Inflammatory macrophage (primary cell): Measurements from ENCODE around the gene PACRG.
"Not testable (repeated sequence)": the region's sequence is repeated elsewhere in the genome, so short reads cannot be mapped to it uniquely, and the experiment has no call there.

Experiments used
- DNase-seq, 2 donors: peaks; one replicate each; pipeline ENCODE4 v3.0.0-alpha.2; 2020 to 2022

Gene PACRG

GRCh38 chr6:162957062-162957461 is 229.3 kb downstream of the PACRG start:
- no peak for DNase-seq

- no peak for DNase-seq
These were observed 233.1 kb downstream of the PACRG start for GRCh38 chr6:162960679-162961457.

- no peak for DNase-seq
These were observed 234.3 kb downstream of the PACRG start for GRCh38 chr6:162962093-162962492.

GRCh38 chr6:162963861-162964260 is 236.1 kb downstream of the PACRG start:
- no peak for DNase-seq

DNA sequence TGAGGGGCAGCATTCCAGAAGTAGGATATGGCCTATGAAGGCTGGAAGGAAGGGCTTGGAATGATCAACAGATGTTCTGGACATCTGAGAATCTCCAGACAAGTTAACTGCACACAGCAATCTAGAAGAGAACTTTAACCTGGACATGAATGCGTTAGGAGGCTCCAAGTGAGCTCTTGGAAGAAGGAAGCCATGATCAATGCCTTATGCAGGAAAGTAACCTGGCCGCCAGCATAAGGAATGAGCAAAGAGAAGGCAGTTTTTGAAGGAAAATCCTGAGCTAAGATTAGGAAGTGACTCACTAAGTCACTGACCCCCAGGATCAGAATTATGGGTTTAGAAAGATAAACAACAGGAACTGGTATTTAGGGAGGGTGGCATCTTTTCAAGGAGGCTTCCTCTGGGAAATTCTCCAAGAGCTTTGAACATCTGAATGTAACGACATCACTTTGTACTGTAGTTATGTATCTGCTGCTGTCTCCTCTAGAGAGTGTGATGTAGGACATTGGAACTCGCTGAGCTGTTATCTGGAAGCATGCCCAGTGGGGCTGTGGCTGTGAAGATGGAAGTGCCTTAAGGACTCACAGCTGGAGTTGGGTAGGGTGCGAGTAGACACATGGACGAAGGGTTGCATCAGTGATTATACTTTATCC is 236.8 kb downstream of the PACRG start:
- no peak for DNase-seq

DNA sequence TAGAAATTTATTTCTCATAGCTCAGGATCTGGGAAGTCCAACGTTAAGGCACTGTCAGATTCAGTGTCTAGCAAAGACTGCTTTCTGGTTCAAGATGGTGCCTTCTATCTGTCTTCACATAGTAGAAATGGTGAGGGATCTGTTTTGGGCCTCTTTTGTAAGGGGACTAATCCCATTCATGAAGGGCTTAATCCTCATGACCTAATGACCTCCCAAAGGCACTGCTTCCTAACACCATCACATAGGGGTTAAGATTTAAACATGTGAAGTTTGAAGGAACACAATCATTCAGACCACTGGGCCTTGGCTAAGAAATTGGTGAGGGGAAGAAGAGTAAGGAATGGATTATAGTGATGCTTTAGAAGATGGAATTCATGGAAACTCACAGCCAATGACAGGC is 237.6 kb downstream of the PACRG start:
- DNase-seq: no peak

DNA sequence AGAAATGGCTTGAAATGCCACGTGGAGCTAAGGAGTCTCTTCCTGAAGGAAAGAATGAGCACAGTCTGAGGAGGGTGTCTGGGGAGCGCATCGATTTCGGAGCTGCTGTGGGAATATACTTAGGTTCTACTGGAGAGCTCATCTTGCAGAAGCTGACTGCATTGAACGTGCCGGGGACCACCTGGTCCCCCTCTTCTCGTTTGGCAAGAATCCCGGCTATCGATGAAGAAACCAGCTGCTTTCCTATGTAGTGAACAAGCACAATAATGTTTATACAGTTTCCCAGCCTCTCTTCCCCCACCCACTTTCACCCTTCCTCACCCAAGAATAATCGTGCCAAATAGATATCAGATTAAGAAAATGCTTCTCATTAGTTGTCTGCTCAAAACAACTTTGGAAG is 242.5 kb downstream of the PACRG start:
- DNase-seq: no peak

GRCh38 chr6:162971356-162971755 is 243.6 kb downstream of the PACRG start:
- no peak for DNase-seq

DNA sequence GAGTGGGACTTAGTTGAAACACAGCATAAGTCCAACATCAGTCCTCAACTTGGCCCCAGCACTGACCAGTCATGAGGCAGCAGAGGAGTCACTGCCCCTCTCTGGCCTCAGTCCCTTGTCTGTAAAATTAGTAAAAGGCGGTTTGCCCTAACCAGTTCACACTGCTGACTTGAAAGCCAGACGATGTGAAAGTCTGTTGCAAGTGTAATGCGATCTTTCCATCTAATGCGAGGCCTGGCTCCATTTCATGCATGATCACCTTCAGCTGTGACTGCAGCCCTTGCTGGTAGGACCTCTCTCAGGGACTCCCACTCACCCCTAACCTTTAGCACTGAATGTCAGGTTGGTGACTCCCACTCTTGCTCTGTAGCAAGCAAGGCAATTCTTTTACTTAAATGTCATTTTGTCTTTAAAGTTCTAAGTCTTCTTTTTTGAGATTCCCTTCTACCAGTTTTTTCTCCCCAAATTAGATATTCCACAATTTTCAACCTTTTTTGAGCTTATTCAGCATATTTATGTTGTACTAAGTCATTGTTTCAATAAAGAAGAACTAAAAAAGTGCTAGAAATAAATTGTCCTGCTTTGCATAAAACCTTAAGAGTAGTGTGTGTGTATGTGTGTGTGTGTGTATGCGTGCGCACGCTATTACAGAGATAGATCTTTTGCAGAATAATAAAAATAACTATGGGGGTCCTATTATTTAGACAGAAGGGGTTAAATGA is 245.5 kb downstream of the PACRG start:
- no peak for DNase-seq

DNA sequence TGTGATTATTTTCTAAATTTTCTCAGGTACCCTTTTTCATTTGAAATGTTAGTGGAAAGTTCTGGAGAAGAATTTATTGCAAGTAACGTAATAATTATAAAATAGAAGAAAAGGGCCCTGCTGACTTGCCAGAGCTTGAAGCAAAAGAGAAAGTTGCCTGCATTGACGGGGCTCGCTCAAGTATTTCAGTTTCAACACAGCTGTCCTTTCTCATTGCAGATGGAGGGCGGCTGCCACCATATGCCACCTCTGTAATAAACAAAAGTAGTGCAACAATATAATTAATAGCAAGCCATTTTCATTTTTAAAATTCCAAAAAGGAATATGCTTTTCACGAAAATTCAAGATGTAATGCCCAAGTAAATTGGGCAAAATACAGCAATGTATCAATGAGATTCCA is 246.2 kb downstream of the PACRG start:
- DNase-seq: no peak

DNA sequence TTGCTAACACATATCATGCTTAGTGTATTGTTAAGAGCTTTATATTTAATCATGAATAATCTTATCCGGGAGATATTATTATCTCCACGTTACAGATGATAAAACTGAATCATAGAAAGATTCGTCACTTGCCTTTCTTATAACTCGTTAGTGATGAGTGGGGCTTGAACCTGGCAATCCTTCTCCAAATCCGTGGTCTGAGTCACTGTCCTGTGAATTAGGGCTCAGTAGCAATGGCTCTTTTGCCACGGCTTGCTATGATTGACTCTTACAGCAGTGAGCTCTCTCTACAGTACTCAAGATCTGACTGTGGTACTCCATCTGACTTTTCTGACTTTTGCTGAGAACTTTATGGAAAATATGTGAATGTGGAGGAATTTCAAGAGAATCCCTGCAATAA is 246.9 kb downstream of the PACRG start:
- DNase-seq: no peak

- DNase-seq: no peak
These were observed 248.4 kb downstream of the PACRG start for GRCh38 chr6:162976141-162976540.

GRCh38 chr6:162983234-162983633 is 255.5 kb downstream of the PACRG start:
- DNase-seq: not testable (repeated sequence)

DNA sequence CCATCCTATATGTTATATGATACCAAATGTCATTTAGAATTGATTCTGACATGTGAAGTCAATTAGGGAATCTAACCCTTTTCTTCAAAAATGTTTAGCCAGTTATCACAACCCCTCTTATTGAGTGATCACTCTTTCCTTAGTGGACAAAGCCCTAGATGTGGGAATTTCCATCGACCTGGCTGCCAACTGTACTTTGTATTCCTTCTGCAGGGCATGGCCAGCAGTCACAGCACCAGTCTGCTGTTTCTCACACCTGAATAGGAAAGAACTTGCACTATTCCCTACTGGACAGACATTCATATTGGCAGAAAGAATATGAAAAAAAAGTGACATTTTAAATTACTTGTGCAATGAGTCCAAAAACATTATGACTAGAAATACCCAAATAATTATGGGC is 271.0 kb downstream of the PACRG start:
- no peak for DNase-seq

GRCh38 chr6:162999575-163000285 is 272.0 kb downstream of the PACRG start:
- DNase-seq: no peak

DNA sequence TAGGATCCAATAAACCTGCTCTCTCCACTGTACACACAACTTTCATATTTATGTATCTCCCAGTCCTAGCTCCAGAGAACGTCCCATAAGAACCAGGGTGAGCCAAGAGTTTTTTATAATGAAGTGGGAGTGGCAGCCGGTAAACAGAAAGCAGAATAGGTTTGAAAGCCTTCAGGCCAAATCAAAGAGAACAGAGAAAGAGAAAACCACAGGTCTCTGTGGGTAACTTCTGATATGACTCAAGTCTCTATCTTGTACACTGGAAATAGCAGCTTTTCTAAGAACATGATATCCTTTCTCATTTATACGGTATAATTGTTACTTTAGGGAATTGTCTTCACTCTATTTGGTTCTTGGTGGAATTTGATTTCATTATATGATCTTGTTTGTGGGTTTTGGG is 273.6 kb downstream of the PACRG start:
- no peak for DNase-seq

- DNase-seq: no peak
These were observed 280.4 kb downstream of the PACRG start for GRCh38 chr6:163008186-163008585.

- DNase-seq: no peak
These were observed 280.9 kb downstream of the PACRG start for GRCh38 chr6:163008626-163009025.

DNA sequence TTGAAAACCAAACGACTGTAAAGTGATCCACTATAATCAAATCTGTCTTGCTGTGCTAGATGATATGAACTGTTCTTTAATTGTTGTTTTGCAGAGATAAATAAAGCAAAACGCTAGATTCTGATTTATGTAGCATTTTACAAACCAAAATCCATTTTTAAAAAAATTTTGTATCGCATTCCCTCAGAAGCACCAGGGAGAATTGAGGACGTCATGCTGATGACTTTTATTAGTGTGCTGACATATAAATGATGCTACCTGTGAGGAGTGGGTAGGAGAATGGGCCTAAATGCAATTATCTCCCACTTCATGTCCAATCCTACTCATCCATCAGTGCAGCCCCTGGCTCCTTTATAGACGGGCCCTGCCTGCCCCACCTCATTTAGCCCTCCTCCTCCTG is 282.4 kb downstream of the PACRG start:
- no peak for DNase-seq

GRCh38 chr6:163014736-163015135 is 287.0 kb downstream of the PACRG start:
- DNase-seq: no peak

- DNase-seq: no peak
These were observed 290.0 kb downstream of the PACRG start for GRCh38 chr6:163017801-163018200.

GRCh38 chr6:163019926-163020325 is 292.2 kb downstream of the PACRG start:
- no peak for DNase-seq

- no peak for DNase-seq
These were observed 293.3 kb downstream of the PACRG start for GRCh38 chr6:163021054-163021453.
